Measurements from ENCODE around the gene THADA.
A peak's percentile ranks its signal among the peaks of the same experiment; 100 is the strongest.
"Not testable (repeated sequence)": the region's sequence is repeated elsewhere in the genome, so short reads cannot be mapped to it uniquely, and the experiment has no call there.

THADA gene

DNA sequence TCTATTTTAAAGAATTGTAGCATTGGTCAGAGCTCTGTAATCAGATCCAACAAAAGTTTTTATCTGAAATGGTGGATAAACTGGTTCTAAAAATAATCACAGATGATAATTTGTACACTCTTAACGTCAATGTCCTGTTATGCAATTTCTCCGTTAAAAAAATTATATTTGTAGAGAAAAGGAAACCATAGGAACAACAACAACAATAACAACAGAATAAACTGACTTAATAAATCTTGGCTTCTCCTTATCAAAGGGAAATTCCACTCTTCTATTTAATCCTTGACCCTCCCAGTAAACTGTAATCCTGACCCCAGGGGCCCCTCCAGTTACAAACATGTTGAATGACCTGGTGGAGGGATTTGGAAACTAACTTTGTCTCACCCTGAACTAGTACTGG is 290.8 kb downstream of the THADA start:
- no peak for DNase-seq (ENCODE audit: low read depth, low spot score)

DNA sequence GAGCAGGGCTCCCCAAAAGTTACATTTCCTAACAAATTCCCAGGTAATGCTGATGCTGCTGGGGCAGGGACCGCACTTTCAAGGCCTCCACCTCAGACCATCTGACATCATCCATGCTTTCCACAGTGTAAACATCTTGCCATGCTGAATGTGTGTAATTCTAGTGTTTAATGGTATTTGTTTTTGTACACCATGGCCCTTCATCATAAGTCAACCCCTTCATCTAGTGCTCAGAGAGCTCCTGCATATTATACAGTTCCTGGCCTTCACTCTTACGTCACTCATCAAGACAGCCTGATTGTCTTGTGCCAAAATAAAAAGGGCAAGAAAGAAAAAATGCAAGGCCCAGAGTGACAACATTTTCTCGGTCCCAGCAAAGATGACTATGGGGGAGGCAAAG is 291.9 kb downstream of the THADA start:
- DNase-seq (ENCODE audit: low read depth, low spot score): no peak

DNA sequence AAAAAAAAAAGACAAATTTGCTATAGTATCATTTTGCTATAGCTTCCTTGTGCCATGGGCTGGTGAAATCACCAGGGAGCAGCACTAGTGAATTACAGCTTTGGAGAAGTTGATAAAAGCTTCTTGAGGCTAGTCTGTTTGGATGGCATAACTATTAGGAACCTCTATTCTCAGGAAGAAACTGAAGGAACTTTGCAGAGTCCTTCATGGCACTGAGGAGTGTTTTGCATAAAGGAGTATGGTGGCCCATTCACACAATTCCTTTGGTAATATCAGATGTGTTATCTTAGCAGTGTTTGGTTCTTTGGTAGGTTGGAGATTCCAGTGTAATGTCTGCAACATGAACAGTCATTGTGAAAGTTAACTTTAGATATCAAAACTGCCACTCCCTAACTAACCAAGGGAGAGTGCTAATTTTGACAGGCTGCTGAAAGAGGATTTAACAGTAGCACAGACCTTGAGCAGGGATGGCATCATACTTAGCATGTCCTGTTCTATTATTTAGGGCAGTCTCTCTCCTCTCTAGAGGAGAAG is 292.8 kb downstream of the THADA start:
- DNase-seq (ENCODE audit: low read depth, low spot score): no peak

DNA sequence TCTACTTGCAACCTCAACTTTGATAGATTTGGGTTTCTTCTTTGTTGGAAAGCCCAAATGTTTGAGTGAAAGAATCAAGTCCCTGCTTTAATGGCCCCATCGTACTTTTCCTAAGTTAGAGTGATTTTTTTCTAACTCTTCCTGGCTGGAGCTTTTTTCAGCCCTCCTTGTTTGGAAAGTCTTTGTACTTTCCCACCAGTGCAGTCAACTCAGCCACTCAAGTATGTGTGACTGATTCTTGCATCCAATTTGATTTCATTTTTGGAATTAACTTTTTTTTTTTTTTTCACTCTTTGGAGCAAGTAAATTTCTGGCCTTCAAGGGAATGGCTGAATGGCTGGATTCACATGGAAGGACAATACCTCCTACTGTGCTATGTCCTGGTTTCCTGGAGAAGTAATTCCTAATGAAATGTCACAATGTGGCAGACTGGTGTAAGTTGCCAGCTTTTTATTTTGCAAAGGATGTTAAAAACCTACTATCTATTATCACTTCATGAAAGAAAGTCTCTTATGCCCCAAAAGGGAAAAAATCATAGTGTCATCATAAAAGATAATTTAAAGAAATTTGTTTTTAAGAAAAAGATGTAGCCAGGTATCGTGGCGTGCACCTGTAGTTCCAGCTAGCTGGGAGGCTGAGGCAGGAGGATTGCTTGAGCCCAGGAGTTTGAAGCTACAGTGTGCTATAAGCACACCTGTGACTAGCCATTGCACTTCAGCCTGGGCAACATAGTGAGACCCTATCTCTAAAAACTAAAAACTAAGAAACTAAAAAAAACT is 293.5 kb downstream of the THADA start:
- DNase-seq (ENCODE audit: low read depth, low spot score): no peak

DNA sequence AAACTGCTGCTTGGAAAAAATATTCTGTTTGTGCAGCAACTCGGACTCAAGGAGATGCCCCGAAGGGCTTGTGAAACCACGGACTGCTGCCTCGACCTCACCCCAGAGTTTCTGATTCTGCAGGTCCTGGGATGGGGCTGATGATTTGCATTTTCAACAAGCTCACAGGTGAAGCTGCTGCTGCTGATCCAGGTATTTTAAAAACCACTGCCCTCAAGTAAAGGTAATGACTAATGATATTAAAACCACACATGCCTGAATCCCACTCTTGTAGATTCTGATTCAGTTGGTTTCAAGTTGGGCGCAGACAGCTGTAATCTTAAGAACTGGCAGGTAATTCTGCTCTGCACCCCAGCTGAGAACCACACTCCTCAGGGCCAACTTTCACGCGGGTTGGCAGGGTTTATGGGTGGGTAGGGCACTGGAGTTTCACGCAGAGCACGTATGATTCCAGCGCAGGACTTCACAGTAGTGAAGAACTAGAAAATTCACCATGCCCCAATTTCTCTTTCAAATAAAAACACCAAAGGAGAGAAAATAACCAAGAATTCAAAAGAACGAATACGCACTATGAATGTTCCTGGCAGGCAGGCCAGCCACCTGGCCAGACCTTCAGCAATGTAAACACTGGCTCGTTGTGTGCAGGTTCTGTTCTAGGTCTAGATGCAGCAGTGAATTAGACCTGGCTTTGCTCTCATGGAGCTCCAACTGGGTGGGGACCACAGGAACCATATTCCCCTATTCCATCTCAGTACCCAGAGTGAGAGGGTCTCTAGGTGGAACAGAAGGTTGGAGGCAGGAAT is 294.9 kb downstream of the THADA start:
- DNase-seq (ENCODE audit: low read depth, low spot score): no peak

DNA sequence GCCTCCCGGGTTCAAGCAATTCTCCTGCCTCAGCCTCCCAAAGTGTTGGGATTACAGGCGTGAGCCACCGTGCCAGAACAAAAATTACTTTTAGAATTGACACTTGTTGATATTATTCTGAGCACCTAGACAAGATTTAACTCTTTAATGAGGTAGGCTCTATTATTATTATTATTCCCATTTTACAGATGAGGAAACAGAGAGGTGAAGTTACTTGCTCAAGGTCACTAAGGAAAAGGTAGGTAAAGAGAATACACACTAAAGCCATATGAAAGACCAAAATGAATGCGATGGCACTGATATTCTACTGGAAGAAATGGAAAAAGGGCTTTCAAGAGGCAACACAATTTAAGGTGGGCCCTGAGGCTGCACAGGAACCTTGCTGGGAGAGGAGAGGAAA is 295.6 kb downstream of the THADA start:
- no peak for DNase-seq (ENCODE audit: low read depth, low spot score)

DNA sequence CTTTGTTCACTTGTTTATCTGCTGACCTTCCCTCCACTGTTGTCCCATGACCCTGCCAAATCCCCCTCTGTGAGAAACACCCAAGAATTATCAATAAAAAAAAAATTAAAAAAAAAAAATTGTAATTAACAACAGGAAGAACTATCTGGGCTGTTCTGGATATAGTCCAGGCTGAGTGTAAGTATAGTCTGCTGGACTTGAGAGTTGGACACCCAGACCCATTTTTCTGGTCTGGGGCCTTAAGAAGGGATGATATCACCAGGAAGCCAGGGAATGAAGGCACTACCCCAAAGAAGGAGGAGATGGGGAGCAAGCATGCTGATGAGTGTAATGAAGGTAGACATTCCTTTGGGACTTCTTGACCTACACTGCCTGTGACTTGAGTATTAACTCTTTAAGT is 297.3 kb downstream of the THADA start:
- no peak for DNase-seq (ENCODE audit: low read depth, low spot score)

DNA sequence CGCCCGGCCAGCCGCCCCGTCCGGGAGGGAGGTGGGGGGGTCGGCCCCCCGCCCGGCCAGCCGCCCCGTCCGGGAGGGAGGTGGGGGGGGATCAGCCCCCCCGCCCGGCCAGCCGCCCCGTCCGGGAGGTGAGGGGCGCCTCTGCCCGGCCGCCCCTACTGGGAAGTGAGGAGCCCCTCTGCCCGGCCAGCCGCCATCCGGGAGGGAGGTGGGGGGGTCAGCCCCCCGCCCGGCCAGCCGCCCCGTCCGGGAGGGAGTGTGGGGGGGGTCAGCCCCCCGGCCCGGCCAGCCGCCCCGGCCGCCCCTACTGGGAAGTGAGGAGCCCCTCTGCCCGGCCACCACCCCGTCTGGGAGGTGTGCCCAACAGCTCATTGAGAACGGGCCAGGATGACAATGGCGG is 298.1 kb downstream of the THADA start:
- DNase-seq (ENCODE audit: low read depth, low spot score): not testable (repeated sequence)

DNA sequence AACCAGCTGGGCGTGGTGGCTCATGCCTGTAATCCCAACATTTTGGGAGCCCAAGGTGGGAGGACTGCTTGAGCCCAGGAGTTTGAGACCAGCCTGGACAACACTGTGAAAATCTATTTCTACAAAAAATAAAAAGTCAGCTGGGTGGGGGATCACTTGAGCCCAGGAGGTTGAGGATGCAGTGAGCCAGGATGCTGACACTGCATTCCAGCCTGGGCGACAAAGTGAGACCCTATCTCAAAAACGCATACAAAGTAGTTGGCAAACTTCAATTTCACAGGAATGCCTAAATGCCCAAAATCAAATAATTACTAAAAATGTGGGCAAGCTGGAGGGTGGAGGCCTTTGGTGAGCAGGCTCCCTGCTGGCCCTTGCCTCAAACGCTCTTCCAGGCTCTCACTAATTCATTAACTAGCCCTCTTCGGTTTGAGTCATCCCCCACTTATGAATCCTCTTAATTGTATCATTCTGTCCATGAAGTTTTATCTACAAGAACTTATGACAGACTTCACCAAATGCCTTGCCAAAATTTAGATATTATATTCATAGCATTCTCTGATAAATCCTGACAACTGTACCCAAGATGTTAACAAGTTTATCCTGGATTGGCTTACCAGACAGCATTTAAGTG is 300.8 kb downstream of the THADA start:
- no peak for DNase-seq (ENCODE audit: low read depth, low spot score)

DNA sequence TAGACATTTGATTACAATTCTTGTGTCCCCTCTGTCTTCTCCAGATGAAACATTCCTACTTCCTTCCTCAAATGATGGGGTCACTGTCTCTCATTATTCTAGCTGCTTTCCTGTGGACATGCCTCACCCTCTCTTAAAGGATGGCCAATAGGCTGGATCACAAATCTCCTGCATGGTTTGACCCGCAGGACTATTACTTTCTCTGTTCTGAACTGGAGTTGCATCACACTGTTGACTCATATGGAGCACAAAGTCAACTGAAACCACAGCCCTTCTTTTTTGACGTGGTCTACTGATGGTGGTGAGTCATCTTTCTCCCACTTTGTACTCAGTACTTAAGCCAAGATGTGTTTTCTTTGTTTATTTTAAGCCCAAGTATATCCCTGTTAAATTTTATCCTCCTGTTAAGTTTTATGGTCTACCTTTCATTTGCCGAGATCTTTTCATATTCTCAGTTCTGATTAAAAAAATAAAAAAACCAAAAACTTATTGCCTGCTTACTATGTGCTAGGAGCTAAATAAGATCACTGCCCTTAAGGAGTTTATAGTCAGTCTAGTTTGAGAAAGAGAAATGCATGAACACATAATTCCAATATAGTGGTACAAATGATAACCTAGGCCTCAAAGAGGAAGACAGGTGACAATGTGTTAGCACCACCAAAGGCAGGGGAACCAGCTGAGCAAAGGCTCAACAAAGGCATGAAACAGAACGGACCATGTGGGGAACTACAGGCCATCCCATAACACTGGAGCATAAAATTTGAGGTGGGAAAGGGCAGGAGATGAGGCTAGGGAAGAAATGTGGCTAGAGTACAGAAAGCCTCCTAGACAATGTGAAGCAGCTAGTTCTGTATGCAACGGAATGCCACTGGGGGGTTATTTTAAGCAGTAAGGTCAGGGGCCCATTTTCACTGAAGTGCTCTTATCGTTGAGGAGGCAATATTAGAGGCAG is 301.8 kb downstream of the THADA start:
- peak; percentile 95 for DNase-seq (ENCODE audit: low read depth, low spot score)

DNA sequence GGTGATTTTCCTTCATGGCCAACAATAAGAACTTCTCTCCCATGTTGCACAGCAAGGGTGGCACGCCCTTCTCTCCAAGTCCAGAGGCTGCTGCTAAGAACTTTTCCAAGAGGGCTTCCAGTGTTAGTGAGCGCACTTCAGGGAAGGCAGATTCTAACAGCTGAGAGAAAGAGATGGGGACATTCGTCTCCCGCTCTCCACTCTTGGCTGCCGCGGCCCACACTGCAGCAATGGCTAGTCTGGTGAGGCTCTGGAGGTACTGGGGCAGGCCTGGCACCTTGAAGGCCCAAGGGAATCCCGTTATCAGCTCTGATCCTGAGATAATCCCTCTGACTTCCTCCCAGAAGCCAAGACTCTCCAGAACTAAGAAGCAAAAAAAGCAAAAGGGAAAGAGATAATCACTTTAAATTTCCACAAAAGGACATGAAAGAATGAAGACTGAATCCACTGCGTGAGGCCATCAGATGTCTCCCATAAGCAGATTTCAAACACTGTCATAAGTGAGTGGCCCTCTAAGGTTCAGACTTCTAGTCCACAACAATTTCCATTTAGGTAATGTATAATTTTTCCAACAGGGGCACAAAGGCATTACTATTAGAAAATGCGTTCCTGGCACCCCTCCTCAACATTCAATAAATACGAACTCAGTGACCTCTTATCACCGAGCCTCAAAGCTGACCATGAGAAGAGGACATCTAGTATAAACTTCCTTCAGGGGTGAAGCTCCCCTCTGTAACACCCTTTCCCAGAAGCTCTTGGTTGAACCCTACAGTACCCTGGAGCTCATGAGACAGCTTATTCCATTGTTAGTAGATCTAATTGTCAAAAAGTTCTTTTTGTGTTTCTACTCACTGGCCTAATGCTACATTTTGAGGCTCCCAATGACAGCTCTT is 302.7 kb downstream of the THADA start:
- no peak for DNase-seq (ENCODE audit: low read depth, low spot score)

DNA sequence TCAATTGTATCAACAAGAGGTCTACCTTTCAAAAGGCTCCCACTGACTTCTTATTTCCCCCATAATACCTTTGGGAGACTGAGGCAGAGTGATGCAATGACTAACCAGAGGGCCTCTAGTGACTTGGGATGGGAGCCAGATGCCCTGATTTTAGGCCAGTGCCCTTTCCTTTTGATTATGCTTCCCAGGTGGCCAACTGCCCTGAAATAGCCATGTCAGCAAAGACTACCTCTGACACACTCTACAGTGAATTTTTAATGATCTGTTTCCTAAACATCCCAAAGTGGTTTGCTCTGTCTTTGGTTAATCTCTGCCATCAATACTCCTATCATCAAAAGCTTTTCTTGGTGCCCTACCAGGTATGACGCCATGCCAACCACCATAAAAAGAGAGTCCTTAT is 303.5 kb downstream of the THADA start:
- no peak for DNase-seq (ENCODE audit: low read depth, low spot score)

DNA sequence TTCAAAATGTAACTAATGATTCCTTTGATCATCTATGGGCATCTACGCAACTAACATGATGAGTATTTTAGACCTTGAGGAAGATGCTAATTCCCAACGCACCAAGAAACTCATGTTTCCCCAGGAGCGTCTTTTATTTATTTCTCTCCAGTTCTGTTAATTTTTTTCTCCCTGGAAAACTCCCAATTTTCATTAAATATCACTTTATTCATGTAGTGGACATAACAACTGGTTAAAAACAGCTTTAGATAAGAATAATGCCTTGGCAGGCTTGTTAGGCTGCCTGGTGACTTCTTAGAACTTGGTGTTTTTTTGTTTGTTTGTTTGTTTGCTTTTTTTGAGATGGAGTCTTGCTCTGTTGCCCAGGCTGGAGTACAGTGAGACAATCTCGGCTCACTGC is 306.5 kb downstream of the THADA start:
- no peak for DNase-seq (ENCODE audit: low read depth, low spot score)

DNA sequence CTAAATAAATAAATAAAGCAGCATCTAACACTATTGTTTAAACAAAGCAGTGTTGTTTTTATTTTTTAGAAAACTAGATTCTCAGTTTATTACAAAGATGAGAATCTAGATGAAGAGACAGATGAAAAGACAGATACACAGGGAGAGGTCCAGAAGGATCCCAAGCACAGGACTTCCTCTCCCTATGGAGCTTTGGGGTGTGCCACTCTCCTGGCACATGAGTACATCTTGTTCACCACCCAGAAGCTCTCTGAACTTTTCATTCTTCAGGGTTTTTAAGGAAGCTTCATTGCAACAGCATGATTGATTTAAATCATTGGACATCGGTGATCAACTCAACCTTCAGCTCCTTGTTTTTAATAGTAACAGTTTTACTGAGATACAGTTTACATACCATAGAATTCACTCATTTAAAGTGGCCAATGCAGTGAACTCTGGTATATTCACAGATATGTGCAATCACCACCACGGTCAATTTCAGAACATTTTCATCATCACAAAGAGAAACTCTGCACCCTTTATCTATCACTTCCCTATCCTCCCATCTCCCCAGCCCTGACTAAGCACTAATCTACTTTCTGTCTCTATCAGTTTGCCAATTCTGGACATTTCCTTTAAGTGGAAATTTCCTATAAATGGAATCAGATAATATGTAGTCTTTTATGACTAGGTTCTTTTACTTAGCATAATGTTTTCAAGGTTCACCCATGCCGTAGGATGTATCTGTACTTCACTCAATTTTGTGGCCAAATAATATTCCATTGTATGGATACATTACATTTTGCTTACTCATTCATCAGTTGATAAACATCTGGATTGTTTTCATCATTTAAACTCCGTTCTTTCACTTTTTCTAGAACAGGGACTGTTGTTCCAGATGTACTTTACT is 307.2 kb downstream of the THADA start:
- DNase-seq (ENCODE audit: low read depth, low spot score): no peak

DNA sequence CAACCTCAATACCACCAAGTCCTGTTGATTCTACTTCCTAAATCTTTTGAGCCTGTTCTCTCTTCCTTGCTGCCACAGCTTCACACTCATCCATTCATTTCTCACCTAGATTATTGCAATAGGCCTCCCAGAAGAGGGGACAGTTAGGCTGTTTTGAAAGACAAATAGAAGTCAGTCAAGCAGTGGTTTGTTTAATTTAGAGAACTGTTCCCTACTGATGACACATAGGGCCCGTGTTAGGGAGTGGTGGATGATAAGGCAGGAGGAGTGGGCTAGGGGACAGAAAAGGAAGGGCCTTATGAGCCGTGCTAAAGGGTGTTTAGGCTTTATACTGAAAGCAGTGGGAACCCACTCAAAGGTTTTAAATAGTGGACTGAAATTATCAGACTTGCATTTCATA is 309.9 kb downstream of the THADA start:
- no peak for DNase-seq (ENCODE audit: low read depth, low spot score)

DNA sequence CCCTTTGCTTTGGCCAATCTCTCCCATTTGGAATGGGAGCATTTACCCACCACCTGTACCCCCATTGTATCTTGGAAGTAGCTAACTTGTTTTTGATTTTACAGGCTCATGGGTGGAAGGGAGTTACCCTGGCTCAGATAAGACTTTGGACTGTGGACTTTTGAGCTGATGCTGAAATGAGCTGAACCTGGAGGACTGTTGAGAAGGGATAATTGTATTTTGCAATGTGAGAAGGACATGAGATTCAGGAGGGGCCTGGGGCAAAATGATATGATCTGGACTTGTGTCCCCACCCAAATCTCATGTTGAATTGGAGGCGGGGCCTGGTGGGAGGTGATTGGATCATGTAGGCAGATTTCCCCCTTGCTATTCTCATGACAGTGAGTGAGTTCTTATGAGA is 310.9 kb downstream of the THADA start:
- no peak for DNase-seq (ENCODE audit: low read depth, low spot score)

DNA sequence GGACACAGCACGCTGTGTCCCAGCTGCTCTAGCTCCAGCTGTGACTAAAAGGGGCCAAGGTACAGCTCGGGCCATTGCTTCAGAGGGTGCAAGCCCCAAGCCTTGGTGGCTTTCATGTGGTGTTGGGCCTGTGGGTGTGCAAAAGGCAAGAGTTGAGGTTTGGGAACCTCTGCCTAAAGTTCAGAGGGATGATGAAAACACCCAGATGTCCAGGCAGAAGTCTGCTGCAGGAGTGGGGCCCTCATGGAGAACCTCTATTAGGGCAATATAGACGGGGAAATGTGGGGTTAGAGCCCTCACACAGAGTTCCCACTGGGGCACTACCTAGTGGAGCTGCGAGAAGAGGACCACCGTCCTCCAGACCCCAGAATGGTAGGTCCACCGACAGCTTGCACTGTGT is 311.5 kb downstream of the THADA start:
- not testable (repeated sequence) for DNase-seq (ENCODE audit: low read depth, low spot score)

DNA sequence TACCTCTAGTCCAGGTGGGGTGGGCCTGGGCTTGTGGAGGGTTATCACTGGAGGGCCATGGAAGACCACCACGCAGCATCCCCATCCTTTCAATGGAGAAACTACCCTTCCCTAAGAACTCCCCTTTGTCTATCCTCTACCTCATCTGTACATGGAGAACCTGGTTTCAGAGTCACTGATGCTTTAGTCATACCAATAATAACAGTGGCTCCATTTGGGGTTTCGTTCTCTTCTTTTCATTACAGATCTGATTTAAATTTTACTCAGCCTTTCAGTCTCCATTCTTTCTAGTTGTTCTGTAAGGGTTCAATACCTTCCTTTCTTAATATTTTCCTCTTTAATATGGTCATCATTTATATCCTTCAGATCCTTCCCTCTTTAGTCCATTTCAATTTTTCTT is 314.8 kb downstream of the THADA start:
- no peak for DNase-seq (ENCODE audit: low read depth, low spot score)

DNA sequence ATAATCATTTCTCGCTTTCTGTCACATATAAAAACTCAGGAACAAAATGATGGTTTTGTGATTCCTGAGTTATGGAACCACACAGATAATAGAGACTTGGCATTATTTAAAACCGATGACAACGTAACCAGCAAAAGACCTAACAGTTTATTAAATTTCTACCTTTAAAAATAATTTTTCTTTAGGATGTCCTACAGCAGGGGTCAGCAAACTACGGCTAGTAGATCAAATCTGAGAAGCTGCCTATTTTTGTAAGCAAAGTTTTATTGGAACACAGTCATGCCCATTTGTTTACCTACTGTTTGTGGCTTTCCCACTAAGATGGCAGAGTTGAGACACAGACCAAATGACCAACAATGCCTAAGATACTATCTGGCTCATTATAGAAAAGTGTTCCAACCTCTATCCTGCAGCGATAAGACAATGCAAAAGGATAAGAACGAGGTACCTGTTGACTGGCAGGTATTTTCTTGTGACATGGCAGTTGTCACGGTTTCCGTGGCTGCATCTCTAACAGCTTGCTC is 316.5 kb downstream of the THADA start:
- DNase-seq (ENCODE audit: low read depth, low spot score): no peak

Data from brain pericyte (primary cell).